Aorta (tissue), 5 donors: Measurements from ENCODE around the gene ATP6V0B. TPM values are rescaled to one million over a fixed set of nuclear protein-coding genes. Genes with fewer than 3 reads are reported as not detected.

ENCODE experiments used
- ATAC-seq: fragments of 200-7000 bp; cut with Tn5 transposase; one replicate; pipeline ENCODE4 v1.9.1; 2022; ENCODE audit warnings: moderate library complexity; ENCODE audit not compliant: low FRiP score
- DNase-seq, 2 donors: peaks; one replicate each; pipeline ENCODE4 v3.0.0-alpha.2; 2020
- H3K27ac ChIP-seq, 2 donors: one replicate each; pipeline ENCODE4 v1.5.1; 2013; ENCODE audit warnings: low read length in 2 of 2, mild to moderate bottlenecking in 2 of 2, moderate library complexity in 2 of 2, control low read depth in 1 of 2, inconsistent platforms in 1 of 2, low read depth in 1 of 2
- H3K27me3 ChIP-seq, 2 donors: one replicate each; pipeline ENCODE4 v1.6.1; 2013; ENCODE audit warnings: control low read depth in 1 of 2, low read length in 1 of 2, mild to moderate bottlenecking in 1 of 2, moderate library complexity in 1 of 2; ENCODE audit not compliant: insufficient read depth in 2 of 2, control insufficient read depth in 1 of 2
- H3K36me3 ChIP-seq, 2 donors: one replicate each; pipeline ENCODE4 v1.6.1; 2013; ENCODE audit warnings: control low read depth in 1 of 2, low read length in 1 of 2, mild to moderate bottlenecking in 1 of 2; ENCODE audit not compliant: insufficient read depth in 2 of 2, control insufficient read depth in 1 of 2
- H3K4me1 ChIP-seq, 2 donors: one replicate each; pipeline ENCODE4 v1.6.1; 2013; ENCODE audit warnings: low read length in 2 of 2, control low read depth in 1 of 2, mild to moderate bottlenecking in 1 of 2, moderate library complexity in 1 of 2; ENCODE audit not compliant: insufficient read depth in 2 of 2, control insufficient read depth in 1 of 2
- H3K4me3 ChIP-seq, 2 donors: one replicate each; pipeline ENCODE4 v1.5.1; 2013; ENCODE audit warnings: low read length in 2 of 2, control low read depth in 1 of 2, mild to moderate bottlenecking in 1 of 2
- H3K9me3 ChIP-seq: one replicate; pipeline ENCODE4 v1.6.1; 2013; ENCODE audit warnings: mild to moderate bottlenecking, low read length; ENCODE audit not compliant: control insufficient read depth
- WGBS, 2 donors: extraction: QIAGEN DNeasy Blood & Tissue Kit; methylation state at CpG; one replicate each; pipeline ENCODE4 v1.1.7; 2013; 5-methylcytosine and 5-hydroxymethylcytosine counted together
- intact Hi-C, 2 donors: fragments of 100-400 bp; cut with DNase I; formaldehyde crosslinking; loops; one replicate each; pipeline versions ENCODE4 v1.14.2 to v1.15.0; 2022
- polyA plus RNA-seq, 2 donors: library from polyadenylated mRNA; stranded (reverse); fragments of 200-250 nt; gene quantifications; one replicate each; pipeline ENCODE4 v1.2.3, GENCODE V29; 2013
- total RNA-seq, 2 donors: library from RNA; stranded (reverse); fragmentation: NEBNext Ultra II Directional; extraction: Animal tissue kit (Norgen Biotek cat#: 25700); gene quantifications; one replicate each; pipeline ENCODE4 v1.2.1, GENCODE V29; 2021
- donor health status: healthy with polysubstance abuse.
- donor health status: Bipolar disorder and iron deficiency.
- donor health status: DM: no; HTN: no; CAD: no.
- donor health status: DM: no; HTN: no; CAD: no.
- donor health status: DM: yes; HTN: yes; CAD: no.

Gene ATP6V0B
- total and polyA plus RNA-seq, 4 donors = 77.9 to 119 (median 94.2) TPM

- 29 to 39% methylated on average over 13 of the region's 13 CpGs for WGBS, 2 donors
- H3K27me3 ChIP-seq = no peaks in the 10 kb centered on the region
Observed at GRCh38 chr1:44012941-44013609, 38.3 kb downstream of the ATP6V0B start.

DNA sequence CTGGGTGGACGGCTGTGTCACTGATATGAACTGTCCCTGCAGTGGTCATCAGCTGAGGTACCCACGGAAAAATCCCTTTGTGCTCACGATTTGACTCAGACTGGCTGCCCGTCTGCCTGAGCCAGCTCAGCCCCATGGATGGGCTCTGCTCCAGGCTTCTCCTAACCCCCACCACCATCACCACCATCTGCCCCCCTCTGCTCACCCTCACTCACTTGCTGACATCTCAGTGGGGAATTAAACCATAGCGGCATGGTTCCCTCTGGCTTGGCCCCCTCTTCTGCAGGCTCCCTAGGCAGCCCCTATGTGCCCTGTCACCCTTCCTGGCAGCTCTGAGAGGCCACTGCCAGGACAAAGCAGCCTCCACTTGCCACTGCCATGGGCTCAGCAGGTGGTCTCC lies 39.2 kb downstream of the ATP6V0B start:
- intact Hi-C loops = loop anchor here in 1 of 2 donors (10.0 kb wide), 1 partner anchor 211 kb away; no protein-coding TSS in a partner anchor
- DNase-seq (no peak), ATAC-seq (no peak)
- H3K4me3 ChIP-seq = no peak overlapping the region
- WGBS, 2 donors = 9 to 11% methylated on average over 5 of the region's 5 CpGs
- no peaks in the 10 kb centered on the region for H3K36me3 ChIP-seq
- no peak overlapping the region for H3K27ac ChIP-seq
- no peaks in the 10 kb centered on the region for H3K9me3 ChIP-seq
- H3K4me1 ChIP-seq = no peaks in the 10 kb centered on the region
- no peaks in the 10 kb centered on the region for H3K27me3 ChIP-seq

More at GRCh38 chr1:44012941-44013609, 38.3 kb downstream of the ATP6V0B start:
- Histone ChIP-seq H3K4me3 (no peak overlapping the region), H3K9me3 (no peaks in the 10 kb centered on the region), H3K27ac (no peak overlapping the region), H3K36me3 (no peaks in the 10 kb centered on the region), H3K4me1 (no peaks in the 10 kb centered on the region)
- DNase-seq (no peak), ATAC-seq (no peak)
- intact Hi-C loops = loop anchor here in 1 of 2 donors (10.0 kb wide), 1 partner anchor 212 kb away; no protein-coding TSS in a partner anchor

GRCh38 chr1:44014365-44015104 lies 39.8 kb downstream of the ATP6V0B start:
- DNase-seq (no peak), ATAC-seq (peak; percentile 2)
- intact Hi-C loops = loop anchor here in 1 of 2 donors (10.0 kb wide), 1 partner anchor 210 kb away; no protein-coding TSS in a partner anchor
- no peaks in the 10 kb centered on the region for H3K27me3 ChIP-seq
- no peaks in the 10 kb centered on the region for H3K4me1 ChIP-seq
- no peaks in the 10 kb centered on the region for H3K36me3 ChIP-seq
- 34 to 36% methylated on average over 8 of the region's 8 CpGs for WGBS, 2 donors
- H3K4me3 ChIP-seq = no peak overlapping the region
- no peaks in the 10 kb centered on the region for H3K9me3 ChIP-seq
- H3K27ac ChIP-seq = no peak overlapping the region

- ATAC-seq (peak; percentile 66), DNase-seq (peak; percentile 76 to 80)
- Histone ChIP-seq H3K4me1 (no peaks in the 10 kb centered on the region), H3K27me3 (no peaks in the 10 kb centered on the region), H3K4me3 (no peak overlapping the region), H3K9me3 (no peaks in the 10 kb centered on the region), H3K36me3 (no peaks in the 10 kb centered on the region), H3K27ac (peak overlapping the region in 1 of 2 donors; percentile 8)
- WGBS, 2 donors = 2 to 6% methylated on average over 3 of the region's 3 CpGs
- intact Hi-C loops = loop anchor here in 1 of 2 donors (10.0 kb wide), 1 partner anchor 210 kb away; no protein-coding TSS in a partner anchor
Observed at GRCh38 chr1:44015206-44015605, 40.4 kb downstream of the ATP6V0B start.

DNA sequence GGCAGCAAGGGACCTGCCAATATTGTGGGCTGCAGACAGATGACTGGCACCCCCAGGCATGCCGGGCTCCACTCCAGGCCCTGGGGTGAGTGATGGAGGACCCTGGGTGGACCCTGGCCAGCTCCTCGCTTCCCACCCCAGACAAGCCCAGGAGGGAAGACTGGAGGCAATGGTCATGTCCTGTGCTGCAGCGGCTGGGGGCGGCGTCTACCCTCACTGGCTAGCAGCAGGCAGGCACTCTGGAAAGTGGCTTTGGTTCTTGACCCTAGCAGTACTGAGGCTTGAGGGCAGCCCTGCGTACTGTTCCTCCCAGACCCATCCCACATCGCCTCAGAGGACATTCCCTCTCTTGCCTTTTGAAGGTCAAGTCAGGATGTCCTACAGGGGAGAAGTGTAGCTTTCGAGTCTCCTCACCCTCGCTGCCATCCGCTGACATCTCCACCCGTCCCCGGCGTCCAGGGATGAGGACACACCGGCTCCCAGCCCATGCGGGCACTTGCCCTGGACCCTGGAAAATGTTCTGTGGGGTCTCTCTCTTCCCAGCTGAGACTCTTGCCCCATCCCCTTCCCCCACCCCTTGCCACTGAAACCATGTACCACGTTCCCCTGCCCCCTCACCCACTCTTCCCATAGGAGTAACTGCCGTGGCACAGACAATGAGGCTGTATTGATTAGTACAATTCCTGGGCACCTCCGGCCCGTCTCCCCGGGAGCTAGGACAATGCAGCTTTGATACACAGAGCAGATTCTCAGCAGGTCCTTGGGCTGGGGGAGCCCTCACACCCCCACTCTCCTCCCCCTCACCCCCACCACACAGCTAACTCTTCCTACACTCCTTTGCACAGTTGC lies 41.5 kb downstream of the ATP6V0B start:
- H3K9me3 ChIP-seq = no peaks in the 10 kb centered on the region
- 57 to 60% methylated on average over 20 of the region's 20 CpGs for WGBS, 2 donors
- H3K4me3 ChIP-seq = no peak overlapping the region
- H3K27me3 ChIP-seq = no peaks in the 10 kb centered on the region
- ATAC-seq (no peak), DNase-seq (no peak)
- no peaks in the 10 kb centered on the region for H3K36me3 ChIP-seq
- no peak overlapping the region for H3K27ac ChIP-seq
- intact Hi-C loops = loop anchor here in 1 of 2 donors (10.0 kb wide), 1 partner anchor 209 kb away; no protein-coding TSS in a partner anchor
- H3K4me1 ChIP-seq = no peaks in the 10 kb centered on the region

DNA sequence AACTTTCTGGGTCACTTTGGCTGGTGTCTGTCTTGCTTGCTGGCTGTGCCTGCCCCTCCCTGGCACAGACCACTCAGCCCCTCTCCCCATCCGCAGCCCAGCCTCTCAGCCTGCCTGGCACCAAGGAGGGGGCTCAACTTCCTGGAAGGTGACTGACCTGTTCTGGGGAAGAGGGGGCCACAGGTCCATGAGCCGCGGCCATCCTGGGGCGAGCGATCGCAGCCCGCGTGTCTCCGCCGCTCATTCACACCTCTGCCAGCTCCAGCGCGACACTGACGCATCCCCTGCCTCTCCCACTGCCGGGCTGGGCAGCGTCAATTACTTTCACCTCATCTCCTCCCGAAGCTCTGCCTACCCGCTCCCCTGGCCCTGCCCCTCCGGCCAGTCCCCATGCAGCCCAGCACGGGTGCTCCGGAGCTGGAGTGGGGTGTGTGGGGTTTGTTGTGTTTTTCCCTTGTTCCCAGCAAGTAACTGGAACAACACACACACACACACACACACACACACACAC lies 42.2 kb downstream of the ATP6V0B start:
- 93 to 94% methylated on average over 19 to 20 of the region's 20 CpGs for WGBS, 2 donors
- DNase-seq (no peak), ATAC-seq (no peak)
- intact Hi-C loops = loop anchor here in 1 of 2 donors (10.0 kb wide), 1 partner anchor 208 kb away; no protein-coding TSS in a partner anchor
- Histone ChIP-seq H3K9me3 (no peaks in the 10 kb centered on the region), H3K27ac (no peak overlapping the region), H3K36me3 (no peaks in the 10 kb centered on the region), H3K4me3 (no peak overlapping the region), H3K4me1 (no peaks in the 10 kb centered on the region), H3K27me3 (no peaks in the 10 kb centered on the region)

- H3K27me3 ChIP-seq = no peaks in the 10 kb centered on the region
- WGBS, 2 donors = 34 to 38% methylated on average over 13 of the region's 13 CpGs
- no peak overlapping the region for H3K27ac ChIP-seq
- ATAC-seq (no peak), DNase-seq (no peak)
- intact Hi-C loops = loop anchor here in 1 of 2 donors (10.0 kb wide), 1 partner anchor 205 kb away; no protein-coding TSS in a partner anchor
- H3K4me3 ChIP-seq = no peak overlapping the region
- peaks cover 0 to 1% of the 10 kb centered on the region in 2 donors for H3K36me3 ChIP-seq
- H3K9me3 ChIP-seq = no peaks in the 10 kb centered on the region
- no peaks in the 10 kb centered on the region for H3K4me1 ChIP-seq
Observed at GRCh38 chr1:44019466-44019948, 44.7 kb downstream of the ATP6V0B start.

GRCh38 chr1:44020464-44020863 lies 45.7 kb downstream of the ATP6V0B start:
- H3K9me3 ChIP-seq = no peaks in the 10 kb centered on the region
- H3K27ac ChIP-seq = no peak overlapping the region
- intact Hi-C loops = no loop called here
- H3K4me3 ChIP-seq = no peak overlapping the region
- peaks cover 0 to 1% of the 10 kb centered on the region in 2 donors for H3K36me3 ChIP-seq
- 69 to 72% methylated on average over 6 of the region's 6 CpGs for WGBS, 2 donors
- ATAC-seq (no peak), DNase-seq (no peak)
- H3K27me3 ChIP-seq = no peaks in the 10 kb centered on the region
- no peaks in the 10 kb centered on the region for H3K4me1 ChIP-seq
